ENCODE data around the gene PDCD4.
A peak's percentile ranks its signal among the peaks of the same experiment; 100 is the strongest.

The PDCD4 gene

DNA sequence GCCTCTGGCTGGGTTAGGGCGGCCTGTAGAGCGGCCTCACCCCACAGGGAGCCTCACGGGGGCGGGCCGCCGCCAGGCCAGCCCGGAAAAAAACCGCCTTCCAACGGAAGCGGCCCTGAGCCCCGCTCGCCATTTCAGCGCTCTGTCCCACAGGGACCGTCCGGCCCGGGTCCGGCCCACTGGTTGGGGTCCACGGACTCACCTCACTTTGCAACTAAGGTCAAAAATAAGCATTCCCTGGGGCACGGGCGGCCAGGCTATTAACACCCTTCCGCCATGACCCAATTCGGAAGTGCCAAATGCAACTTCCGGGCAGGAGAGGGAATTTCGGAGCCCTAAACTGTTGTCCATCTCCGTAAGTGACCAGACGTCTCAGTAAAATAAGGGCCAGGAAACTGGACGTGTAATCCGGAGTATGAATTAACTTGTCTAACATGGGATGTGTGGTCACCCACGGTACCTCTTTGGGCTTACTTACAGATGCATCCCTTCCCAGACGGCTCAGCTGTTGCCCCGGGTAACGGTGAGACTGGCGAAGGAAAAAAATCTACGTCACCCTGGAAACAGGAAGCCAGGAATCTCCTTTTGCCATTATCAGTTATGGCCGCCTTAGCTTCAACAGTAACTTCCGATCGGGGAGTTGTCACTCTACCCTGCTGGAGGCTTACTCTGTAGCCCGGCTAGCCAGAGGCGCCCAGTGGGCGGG is 47.1 kb downstream of the PDCD4 start, which contains the start of gene BBIP1:
Gene BBIP1, minus strand, starts transcription at position 538 of the 706 bp plus-strand sequence. CDS start 1,023 bp downstream, outside the sequence.
- peak; percentile 53 to 99 (median 85) for DNase-seq

DNA sequence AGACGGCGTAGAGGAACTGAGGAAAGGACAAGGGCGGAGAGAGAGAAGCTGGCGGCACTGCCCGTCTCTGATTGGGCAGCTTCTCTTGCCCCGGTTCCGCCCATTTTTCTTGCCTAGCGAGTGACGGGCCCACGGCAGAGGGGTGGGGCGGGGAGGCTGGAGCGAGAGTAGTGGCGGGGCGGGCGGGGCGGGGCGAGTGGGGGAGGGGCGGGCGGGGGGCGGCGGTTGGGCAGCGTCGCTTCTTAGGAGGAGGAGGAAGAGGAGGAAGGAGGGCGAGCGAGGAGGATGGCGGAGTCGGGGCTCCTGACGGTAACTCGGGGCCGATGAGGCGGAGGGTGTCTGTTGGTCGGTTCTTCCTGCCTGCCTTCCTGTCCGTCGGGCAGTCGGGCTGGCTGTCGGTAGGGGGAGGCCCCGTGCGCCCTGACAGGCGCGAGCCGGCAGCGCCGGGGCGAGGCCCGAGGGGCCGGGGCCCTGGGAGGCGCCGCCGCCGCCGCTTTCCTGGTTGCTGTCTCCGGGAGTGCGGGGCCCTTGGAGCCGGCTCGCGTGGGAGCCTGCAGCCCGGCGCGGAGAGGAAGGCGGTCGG is 47.7 kb downstream of the PDCD4 start, which contains the start of gene SHOC2:
Gene SHOC2, plus strand, starts transcription at position 256 of the 583 bp plus-strand sequence. CDS start 44,755 bp downstream, outside the sequence.
- peak in 45 of 51 donors; percentile 68 to 100 (median 99) for DNase-seq

DNA sequence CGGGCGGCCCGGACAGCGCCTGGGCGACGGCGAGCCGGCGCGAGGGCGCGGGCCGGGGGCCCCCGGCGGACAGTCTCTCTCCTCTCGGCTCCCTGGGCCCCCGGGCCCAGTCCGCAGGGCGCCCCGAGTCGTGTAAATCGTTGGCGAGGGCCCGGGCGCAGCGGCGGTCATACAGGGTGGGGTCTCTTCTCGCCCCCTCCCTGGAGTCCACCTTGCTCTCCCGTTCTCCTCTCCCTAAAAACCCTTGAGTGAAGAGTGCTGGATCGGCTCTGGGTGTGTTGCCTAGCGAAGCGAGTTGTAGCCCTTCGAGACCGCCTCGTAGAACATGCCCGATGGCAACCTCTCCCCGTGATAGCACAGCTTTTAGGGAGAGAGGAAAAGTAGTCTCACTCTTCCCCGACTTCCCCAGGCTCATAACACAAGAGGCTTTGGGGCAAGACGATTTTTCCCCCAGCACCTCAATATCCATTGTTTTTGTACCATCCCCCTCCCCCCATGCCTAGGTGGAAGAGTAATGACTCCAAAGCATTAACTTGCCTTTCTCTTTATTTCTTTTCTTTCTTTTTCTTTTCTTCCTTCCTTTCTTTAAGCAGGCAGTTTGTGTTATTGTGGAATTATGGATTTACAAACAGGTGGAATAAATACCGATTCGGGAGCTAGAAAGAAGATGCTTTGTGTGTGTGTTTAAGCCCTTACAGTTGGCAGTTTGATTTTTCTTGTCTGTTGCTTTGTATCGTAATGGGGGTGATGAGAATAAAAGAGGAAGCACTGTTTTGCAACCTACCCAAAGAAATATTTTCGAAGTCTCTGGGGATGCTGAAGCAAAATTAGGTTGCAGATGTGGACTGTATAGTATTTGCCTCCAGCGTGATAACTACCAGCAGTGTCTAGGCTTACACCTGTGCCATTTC is 48.5 kb downstream of the PDCD4 start:
- DNase-seq, result peak in 29 of 51 donors; percentile 3 to 54 (median 29)

DNA sequence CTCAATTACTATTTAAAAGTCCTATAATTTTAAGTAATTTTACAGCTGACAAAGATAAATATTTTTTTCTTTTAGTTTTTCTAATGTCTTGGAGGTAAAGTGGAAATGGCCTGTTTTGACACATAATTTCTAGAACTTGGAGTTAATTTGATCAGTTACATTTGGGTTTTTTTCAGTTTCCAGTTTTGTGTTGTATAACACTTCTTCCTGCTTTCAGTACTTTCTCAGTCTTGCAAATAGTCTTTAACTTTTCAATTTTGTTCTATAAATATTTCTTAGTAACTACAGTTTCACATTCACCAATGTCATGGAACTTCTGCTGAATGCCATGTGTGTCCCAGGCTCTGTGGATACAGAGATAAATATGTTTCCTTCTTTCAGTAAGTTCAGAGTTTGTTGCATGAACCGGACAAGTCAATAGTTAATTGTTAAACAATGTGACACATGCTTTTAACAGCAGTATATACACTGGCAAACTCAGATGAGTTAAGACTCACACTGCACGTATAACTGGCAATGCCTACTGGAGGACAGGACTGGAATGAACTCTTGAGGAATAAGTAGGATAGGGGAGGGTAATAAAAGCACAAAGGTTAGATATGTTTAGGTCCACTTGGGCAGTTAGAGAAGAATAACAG is 52.2 kb downstream of the PDCD4 start:
- no peak for DNase-seq

DNA sequence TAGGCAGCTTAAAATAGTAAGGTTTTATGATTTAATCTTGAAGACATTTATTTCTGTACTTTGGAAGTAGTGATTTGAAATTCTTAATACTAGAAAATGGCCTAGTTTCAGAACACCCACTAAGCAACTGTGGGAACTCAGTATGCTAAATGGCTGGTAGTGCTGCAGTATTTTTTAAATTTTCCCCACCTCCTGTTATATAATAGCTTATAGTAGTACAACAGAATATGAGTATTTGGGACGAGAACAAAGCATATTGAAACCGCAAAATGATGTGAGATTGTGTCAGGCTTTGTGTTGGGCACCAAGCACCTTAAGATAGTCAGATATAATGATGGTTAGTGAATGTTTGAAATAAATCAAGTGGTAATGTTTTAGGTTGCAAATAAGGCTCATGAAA is 55.7 kb downstream of the PDCD4 start:
- DNase-seq, result no peak

DNA sequence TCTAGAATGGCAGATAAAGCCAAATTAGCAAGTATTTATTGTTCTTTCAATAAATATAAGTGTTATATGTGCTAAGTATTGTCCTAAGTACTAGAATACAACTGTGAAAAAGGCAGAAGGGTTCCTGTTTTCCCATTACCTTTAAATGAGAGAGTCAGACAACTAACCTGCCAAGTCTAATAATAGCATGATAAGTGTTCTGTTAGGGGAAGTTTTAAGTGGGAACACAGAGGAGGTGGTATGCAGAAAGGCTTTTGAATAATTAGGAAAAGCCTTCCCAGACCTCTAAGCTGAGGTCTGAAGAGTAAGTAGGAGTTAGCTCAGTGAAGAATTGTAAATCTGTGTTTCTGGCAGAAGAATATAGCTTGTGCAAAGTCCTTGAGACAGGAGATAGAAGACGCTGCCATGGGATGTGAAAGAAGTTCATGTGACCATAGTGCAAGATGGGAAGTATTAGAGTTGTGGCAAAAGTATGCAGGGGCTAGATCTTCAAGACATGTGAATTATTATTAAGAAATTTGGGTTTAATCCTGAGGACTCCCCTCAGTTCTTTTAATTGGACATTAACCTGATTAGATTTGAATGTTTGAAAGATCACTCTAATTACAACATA is 60.1 kb downstream of the PDCD4 start:
- no peak for DNase-seq

DNA sequence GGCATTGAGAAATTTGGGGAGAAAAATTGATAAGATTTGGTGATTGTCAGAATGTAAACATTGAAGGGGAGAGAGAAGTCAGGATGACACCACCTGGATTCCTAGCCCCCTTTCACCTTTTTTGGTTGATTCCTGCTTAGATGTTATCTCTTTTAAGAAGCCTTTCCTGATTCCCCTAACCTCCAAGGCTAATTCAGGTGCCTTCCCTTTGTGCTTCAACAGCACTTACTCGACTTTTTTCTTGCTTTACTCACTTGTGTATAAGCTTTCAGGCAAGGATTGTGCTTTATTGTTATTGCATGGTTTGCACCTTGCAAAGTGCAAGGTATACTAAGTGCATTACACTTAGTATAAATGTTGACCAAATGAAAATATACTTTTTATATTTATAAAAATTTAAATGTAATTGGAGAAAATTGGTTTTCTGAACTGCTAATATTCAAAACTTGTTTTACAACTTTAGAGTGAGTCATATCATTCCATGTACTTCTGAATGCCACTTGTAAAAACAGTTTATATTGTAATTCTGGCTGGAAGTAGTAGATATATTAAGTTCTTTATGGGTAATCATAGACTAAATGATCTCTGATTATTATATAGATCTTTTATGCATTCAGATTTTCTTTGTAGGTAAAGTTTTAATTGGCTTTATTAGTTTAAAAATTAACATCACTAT is 60.9 kb downstream of the PDCD4 start:
- no peak for DNase-seq

DNA sequence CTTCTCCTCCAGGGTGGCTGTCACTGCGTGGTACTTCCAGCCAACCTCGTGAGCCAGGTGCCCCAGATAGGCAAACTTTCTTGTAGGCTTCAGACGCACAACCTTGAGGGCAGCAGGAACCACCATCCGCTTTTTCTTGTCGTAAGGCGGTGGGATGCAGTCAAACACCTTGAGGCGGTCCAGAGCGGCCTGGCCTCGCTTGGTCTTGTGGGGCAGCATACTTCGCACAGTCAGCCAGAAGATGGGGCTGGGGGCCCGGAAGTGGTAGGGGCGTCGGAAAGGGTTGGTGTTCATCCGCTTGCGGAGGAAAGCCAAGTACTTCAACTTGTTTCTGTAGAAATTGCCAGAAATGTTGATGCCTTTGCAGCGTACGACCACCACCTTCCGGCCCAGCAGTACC is 65.0 kb downstream of the PDCD4 start:
- no peak for DNase-seq

DNA sequence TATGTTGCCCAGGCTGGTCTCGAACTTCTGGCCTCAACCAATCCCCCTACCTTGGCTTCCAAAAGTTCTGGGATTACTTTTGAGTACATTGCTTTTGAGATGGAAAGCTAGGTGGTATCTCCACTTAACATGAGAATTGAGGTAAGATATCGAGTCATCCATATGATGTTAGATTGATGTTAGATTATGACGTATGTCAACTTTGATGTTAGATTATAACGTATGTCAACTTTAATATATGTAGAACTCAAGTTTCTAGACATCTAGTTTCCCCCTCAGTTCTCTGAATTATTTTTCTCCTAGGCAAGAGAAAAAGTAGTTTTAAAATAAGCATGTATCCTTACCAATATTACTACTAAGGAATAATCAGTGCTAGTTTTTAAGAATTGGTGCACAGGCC is 67.7 kb downstream of the PDCD4 start:
- no peak for DNase-seq

DNA sequence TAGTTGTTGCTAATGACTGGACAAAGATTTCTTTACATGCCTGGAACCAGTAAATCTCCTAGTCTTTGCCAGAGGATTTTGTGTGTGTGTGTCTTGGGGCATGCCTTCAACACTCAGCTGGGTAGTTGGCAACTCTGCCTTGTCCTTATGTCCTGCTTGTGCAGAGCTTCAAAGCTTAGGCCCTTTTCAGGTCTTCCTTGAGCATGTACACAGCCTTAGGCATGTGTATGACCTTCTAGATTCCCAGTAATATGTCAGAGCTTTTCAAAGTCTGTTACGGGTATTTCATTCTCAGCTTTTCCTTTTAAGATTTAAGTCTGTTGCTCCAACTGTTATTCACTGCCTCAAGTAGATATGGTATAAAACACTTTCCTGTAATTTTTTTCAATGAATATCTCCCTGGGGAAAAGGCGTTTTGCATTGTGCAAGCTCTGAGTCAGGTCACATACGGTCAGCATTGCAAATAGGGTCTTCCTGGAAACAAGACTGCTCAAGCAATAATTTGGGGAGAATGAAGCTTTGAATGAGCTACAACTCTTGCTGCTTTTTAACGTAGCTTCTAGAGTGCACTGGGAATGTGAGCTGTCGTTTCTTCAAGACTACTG is 73.2 kb downstream of the PDCD4 start:
- no peak for DNase-seq

DNA sequence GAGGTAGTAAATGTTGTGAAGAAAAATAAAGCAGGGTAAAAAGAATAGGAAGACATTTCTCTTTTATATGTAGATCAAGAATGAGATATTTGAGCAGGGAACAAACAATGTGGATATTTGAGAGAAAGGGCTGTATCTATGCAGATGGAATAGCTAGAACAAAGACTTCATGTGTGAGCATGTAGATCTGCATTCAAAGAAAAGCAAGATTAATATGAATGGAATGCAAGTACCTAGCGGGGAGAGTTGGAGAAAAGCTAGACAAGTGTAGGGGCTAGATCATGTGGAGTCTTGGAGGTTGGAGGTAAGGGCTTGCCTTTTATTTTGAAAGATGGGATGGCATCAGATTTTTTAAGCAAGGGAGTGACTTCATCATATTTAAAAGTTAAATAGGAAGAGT is 74.8 kb downstream of the PDCD4 start:
- no peak for DNase-seq

DNA sequence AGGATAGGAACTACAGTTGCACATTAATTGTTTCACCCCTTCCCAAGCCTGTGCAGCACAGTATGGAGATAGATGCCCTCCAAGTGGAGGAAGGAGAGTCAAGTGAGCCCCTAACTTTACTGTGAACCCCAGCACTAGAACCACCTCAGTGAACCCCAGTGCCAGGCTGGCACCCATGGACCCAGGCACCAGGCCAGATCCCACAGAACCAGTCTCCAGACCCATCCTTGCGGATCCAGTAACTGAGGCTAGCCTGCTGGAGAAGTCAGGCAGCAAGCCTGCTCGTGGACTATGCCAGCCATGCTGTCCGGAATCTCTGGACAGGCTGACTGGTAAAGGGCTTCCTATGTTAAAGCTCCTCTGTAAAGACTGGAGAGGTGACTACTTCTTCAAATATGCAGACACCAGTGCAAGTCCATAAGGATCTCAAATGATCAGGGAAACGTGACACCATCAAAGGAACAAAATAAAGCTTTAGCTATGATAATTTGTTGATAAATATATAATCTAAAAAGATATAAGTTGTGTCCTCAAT is 75.4 kb downstream of the PDCD4 start:
- DNase-seq, result no peak

All from hypothalamus (tissue), 51 donors.